ENCODE data around the gene MMP25. TPM values are rescaled to one million over a fixed set of nuclear protein-coding genes. Genes with fewer than 3 reads are reported as not detected.

The MMP25 gene
- total and polyA plus RNA-seq, 9 of the 15 experiments (the other 6 are each of a cell fraction or from before 2014, with no cell fraction given) = 0.03 to 0.04 TPM; not detected in 7

GRCh38 chr16:3049921-3050481 lies 3.6 kb downstream of the MMP25 start:
- H3K9me3 ChIP-seq (replicated peaks; ENCODE audit: control insufficient read depth, insufficient read depth, low read depth, low read length) = no peaks in the 10 kb centered on the region
- no peak overlapping the region for H3K4me2 ChIP-seq (ENCODE audit: insufficient read depth, low read length)
- CTCF ChIA-PET (ENCODE audit: low intra/inter-chr PET ratio) = no interaction called here
- H3K9me1 ChIP-seq (ENCODE audit: control insufficient read depth, insufficient read depth, low read length) = no peaks in the 10 kb centered on the region
- ATAC-seq (no peak), FAIRE-seq (no peak), DNase-seq (ENCODE audit: extremely low read depth in 1 of 4, low spot score in 3 of 4) (no peak)
- peaks cover 3 to 26% of the 10 kb centered on the region in 2 experiments; a peak in 3 of 5 replicates for H3K4me1 ChIP-seq (replicated peaks in 1 of 2; ENCODE audit: control insufficient read depth in 2 of 2, insufficient read depth in 2 of 2, low read length in 2 of 2)
- 20% methylated on average over 20 of the region's 26 CpGs for WGBS (ENCODE audit: insufficient coverage, low coverage, missing lambda C conversion rate)
- H3K27me3 ChIP-seq (ENCODE audit: control insufficient read depth in 2 of 2, insufficient read depth in 2 of 2, low read length in 2 of 2) = peaks cover 12 to 48% of the 10 kb centered on the region in 2 experiments; a peak in 4 of 5 replicates
- no peaks in the 10 kb centered on the region for H3K79me2 ChIP-seq (ENCODE audit: control insufficient read depth, insufficient read depth, low read length)
- no peak overlapping the region for H2AFZ ChIP-seq (ENCODE audit: low read depth, low read length)
- H3K36me3 ChIP-seq (ENCODE audit: control insufficient read depth, insufficient read depth, low read length) = no peaks in the 10 kb centered on the region
- intact Hi-C loops (cut with micrococcal nuclease) = loop anchor here (10.0 kb wide), 1 partner anchor 125 kb away; no protein-coding TSS in a partner anchor
- H3K27ac ChIP-seq (ENCODE audit: extremely low read depth, low read depth, low read length) = no peak overlapping the region
- POLR2A ChIA-PET = interaction anchor here (0.6 kb wide), 1 partner anchor 237 kb away, joined by 3 read pairs; no protein-coding TSS in a partner anchor
- TF ChIP-seq, protein P1, sequence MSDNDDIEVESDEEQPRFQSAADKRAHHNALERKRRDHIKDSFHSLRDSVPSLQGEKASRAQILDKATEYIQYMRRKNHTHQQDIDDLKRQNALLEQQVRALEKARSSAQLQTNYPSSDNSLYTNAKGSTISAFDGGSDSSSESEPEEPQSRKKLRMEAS (CRISPR knock-in tag; IDR thresholded peaks at IDR 0.05) = 0 out of 2 replicates have a peak, but pooled peaks have one; percentile 11
- no peak for TF ChIP-seq MCM7 (IDR thresholded peaks at IDR 0.05)
- TF ChIP-seq POLR2G (IDR thresholded peaks at IDR 0.05; ENCODE audit: low read depth, low read length) = peak; percentile 59
- no peak overlapping the region for H3K4me3 ChIP-seq
- peak overlapping the region in 1 of 2 experiments; percentile 28; a peak in 2 of 4 replicates for H3K9ac ChIP-seq (ENCODE audit: insufficient read depth in 1 of 2, low read depth in 2 of 2, low read length in 2 of 2)
- BruUV-seq (replicated peaks) = no TSS peak
- in situ Hi-C loops (cut with MboI) = no loop called here
- H4K20me1 ChIP-seq (replicated peaks; ENCODE audit: control insufficient read depth, insufficient read depth, low read length) = no peaks in the 10 kb centered on the region; the same call in 1 of the 2 replicates

DNA sequence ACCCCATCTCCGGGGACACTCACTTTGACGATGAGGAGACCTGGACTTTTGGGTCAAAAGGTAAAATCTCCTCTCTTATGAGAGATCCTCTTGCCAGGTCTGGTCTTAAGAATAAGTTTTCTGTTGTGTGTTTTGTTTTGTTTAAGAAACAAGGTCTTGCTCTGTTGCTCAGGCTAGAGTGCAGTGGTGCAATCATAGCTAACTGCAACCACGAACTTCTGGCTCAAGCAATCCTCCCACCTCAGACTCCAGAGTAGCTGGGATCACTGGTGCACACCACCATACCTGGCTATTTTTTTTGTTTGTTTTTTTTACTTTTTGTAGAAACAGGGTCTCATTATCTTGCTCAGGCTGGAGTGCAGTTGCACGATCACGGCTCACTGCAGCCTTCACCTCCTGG lies 4.1 kb downstream of the MMP25 start:
- peaks cover 3 to 27% of the 10 kb centered on the region in 2 experiments; a peak in 3 of 5 replicates for H3K4me1 ChIP-seq (replicated peaks in 1 of 2; ENCODE audit: control insufficient read depth in 2 of 2, insufficient read depth in 2 of 2, low read length in 2 of 2)
- H4K20me1 ChIP-seq (replicated peaks; ENCODE audit: control insufficient read depth, insufficient read depth, low read length) = no peaks in the 10 kb centered on the region; the same call in 1 of the 2 replicates
- TF ChIP-seq ZNF589 (CRISPR knock-in tag; IDR thresholded peaks at IDR 0.05; ENCODE audit: low read depth) (no peak), ZBED1 (IDR thresholded peaks at IDR 0.05) (no peak)
- TF ChIP-seq, protein P2, sequence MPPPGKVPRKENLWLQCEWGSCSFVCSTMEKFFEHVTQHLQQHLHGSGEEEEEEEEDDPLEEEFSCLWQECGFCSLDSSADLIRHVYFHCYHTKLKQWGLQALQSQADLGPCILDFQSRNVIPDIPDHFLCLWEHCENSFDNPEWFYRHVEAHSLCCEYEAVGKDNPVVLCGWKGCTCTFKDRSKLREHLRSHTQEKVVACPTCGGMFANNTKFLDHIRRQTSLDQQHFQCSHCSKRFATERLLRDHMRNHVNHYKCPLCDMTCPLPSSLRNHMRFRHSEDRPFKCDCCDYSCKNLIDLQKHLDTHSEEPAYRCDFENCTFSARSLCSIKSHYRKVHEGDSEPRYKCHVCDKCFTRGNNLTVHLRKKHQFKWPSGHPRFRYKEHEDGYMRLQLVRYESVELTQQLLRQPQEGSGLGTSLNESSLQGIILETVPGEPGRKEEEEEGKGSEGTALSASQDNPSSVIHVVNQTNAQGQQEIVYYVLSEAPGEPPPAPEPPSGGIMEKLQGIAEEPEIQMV (tag; conservative IDR thresholded peaks at IDR 0.05; ENCODE audit: low read depth) = no peak
- TF ChIP-seq, protein P3, sequence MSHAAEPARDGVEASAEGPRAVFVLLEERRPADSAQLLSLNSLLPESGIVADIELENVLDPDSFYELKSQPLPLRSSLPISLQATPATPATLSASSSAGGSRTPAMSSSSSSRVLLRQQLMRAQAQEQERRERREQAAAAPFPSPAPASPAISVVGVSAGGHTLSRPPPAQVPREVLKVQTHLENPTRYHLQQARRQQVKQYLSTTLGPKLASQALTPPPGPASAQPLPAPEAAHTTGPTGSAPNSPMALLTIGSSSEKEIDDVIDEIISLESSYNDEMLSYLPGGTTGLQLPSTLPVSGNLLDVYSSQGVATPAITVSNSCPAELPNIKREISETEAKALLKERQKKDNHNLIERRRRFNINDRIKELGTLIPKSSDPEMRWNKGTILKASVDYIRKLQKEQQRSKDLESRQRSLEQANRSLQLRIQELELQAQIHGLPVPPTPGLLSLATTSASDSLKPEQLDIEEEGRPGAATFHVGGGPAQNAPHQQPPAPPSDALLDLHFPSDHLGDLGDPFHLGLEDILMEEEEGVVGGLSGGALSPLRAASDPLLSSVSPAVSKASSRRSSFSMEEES (CRISPR knock-in tag; IDR thresholded peaks at IDR 0.05) = no peak
- no TSS peak for BruUV-seq (replicated peaks)
- no peak overlapping the region for H3K4me3 ChIP-seq
- in situ Hi-C loops (cut with MboI) (no loop called here), intact Hi-C loops (cut with micrococcal nuclease) (loop anchor here (10.0 kb wide), 1 partner anchor 124 kb away; no protein-coding TSS in a partner anchor)
- no peak overlapping the region for H3K4me2 ChIP-seq (ENCODE audit: insufficient read depth, low read length)
- 8% methylated on average over 5 of the region's 5 CpGs for WGBS (ENCODE audit: insufficient coverage, low coverage, missing lambda C conversion rate)
- peaks cover 9 to 43% of the 10 kb centered on the region in 2 experiments; a peak in 4 of 5 replicates for H3K27me3 ChIP-seq (ENCODE audit: control insufficient read depth in 2 of 2, insufficient read depth in 2 of 2, low read length in 2 of 2)
- POLR2A ChIA-PET = interaction anchor here (0.6 kb wide), 1 partner anchor 236 kb away, joined by 3 read pairs; no protein-coding TSS in a partner anchor
- H3K27ac ChIP-seq (ENCODE audit: extremely low read depth, low read depth, low read length) = no peak overlapping the region
- CTCF ChIA-PET (ENCODE audit: low intra/inter-chr PET ratio) = no interaction called here
- H2AFZ ChIP-seq (ENCODE audit: low read depth, low read length) = no peak overlapping the region
- no peaks in the 10 kb centered on the region for H3K9me1 ChIP-seq (ENCODE audit: control insufficient read depth, insufficient read depth, low read length)
- no peaks in the 10 kb centered on the region for H3K9me3 ChIP-seq (replicated peaks; ENCODE audit: control insufficient read depth, insufficient read depth, low read depth, low read length)
- no peaks in the 10 kb centered on the region for H3K79me2 ChIP-seq (ENCODE audit: control insufficient read depth, insufficient read depth, low read length)
- ATAC-seq (no peak), FAIRE-seq (no peak), DNase-seq (ENCODE audit: extremely low read depth in 1 of 4, low spot score in 3 of 4) (no peak)
- 0 out of 4 replicates have a peak overlapping the region, but pooled peaks of 1 of the 2 experiments have one; percentile 28 for H3K9ac ChIP-seq (ENCODE audit: insufficient read depth in 1 of 2, low read depth in 2 of 2, low read length in 2 of 2)
- no peaks in the 10 kb centered on the region for H3K36me3 ChIP-seq (ENCODE audit: control insufficient read depth, insufficient read depth, low read length)

All from K562 (cell line).